Peyer's patch (tissue), 4 donors: ENCODE data around the gene KCNC3.
A peak's percentile ranks its signal among the peaks of the same experiment; 100 is the strongest.

Source experiments
- CTCF ChIP-seq, 6 experiments: fragments of 450-650 bp in 4 of 6; fragments of 200-600 bp in 2 of 6; sonication (generic) in 1 of 6; IDR thresholded peaks; one replicate each; pipeline ENCODE4 v1.5.1; 2017 to 2019; ENCODE audit warnings: antibody characterized with exemption in 6 of 6, mild to moderate bottlenecking in 3 of 6, moderate library complexity in 1 of 6
- POLR2A ChIP-seq, 2 donors: fragments of 450-650 bp; IDR thresholded peaks; one replicate each; pipeline ENCODE4 v1.5.1; 2017; ENCODE audit warnings: antibody characterized with exemption in 2 of 2, mild to moderate bottlenecking in 2 of 2, moderate library complexity in 2 of 2

GRCh38 chr19:50376166-50377050, 47.2 kb upstream of the KCNC3 start, which contains the start of gene NR1H2:
- no peak for TF ChIP-seq CTCF (IDR thresholded peaks at IDR 0.05)
- TF ChIP-seq POLR2A (IDR thresholded peaks at IDR 0.05) = peak; percentile 66 to 74
